ENCODE data around the gene CFB. TPM values are rescaled to one million over a fixed set of nuclear protein-coding genes. Genes with fewer than 3 reads are reported as not detected.

The CFB gene
- total and polyA plus RNA-seq, 2 of the 13 experiments (the other 11 are each of a cell fraction or from before 2014, with no cell fraction given) = 171 to 513 TPM

DNA sequence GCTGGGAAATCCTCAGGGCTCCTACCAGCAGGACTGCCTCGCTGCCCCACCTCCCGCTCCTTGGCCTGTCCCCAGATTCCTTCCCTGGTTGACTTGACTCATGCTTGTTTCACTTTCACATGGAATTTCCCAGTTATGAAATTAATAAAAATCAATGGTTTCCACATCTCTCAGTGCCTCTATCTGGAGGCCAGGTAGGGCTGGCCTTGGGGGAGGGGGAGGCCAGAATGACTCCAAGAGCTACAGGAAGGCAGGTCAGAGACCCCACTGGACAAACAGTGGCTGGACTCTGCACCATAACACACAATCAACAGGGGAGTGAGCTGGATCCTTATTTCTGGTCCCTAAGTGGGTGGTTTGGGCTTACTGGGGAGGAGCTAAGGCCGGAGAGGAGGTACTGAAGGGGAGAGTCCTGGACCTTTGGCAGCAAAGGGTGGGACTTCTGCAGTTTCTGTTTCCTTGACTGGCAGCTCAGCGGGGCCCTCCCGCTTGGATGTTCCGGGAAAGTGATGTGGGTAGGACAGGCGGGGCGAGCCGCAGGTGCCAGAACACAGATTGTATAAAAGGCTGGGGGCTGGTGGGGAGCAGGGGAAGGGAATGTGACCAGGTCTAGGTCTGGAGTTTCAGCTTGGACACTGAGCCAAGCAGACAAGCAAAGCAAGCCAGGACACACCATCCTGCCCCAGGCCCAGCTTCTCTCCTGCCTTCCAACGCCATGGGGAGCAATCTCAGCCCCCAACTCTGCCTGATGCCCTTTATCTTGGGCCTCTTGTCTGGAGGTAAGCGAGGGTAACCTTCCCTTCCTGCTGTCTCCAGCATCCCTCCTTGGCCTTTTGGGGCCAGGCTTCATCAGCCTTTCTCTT lies at the start of gene CFB (continued):
- peak; percentile 62; the same call in 1 of the 2 replicates for TF ChIP-seq GMEB1 (CRISPR knock-in tag; IDR thresholded peaks at IDR 0.05; ENCODE audit: borderline replicate concordance)
- peak; percentile 70; the same call in 1 of the 2 replicates for TF ChIP-seq ZBTB42 (CRISPR knock-in tag; IDR thresholded peaks at IDR 0.05)
- no peak for TF ChIP-seq MAFF (IDR thresholded peaks at IDR 0.05; ENCODE audit: low read depth, low read length)
- peak; percentile 91 for TF ChIP-seq REPIN1 (CRISPR knock-in tag; IDR thresholded peaks at IDR 0.05; ENCODE audit: borderline replicate concordance, low read depth)
- TF ChIP-seq ZNF782 (CRISPR knock-in tag; IDR thresholded peaks at IDR 0.05; ENCODE audit: borderline replicate concordance) = no peak
- no peak; the same call in 1 of the 2 replicates for TF ChIP-seq ZFP41 (CRISPR knock-in tag; IDR thresholded peaks at IDR 0.05; ENCODE audit: borderline replicate concordance)
- TF ChIP-seq ZFP37 (CRISPR knock-in tag; IDR thresholded peaks at IDR 0.05; ENCODE audit: borderline replicate concordance) = 0 out of 2 replicates have a peak, but pooled peaks have one; percentile 12
- TF ChIP-seq ADNP (CRISPR knock-in tag; IDR thresholded peaks at IDR 0.05) = no peak
- TF ChIP-seq, protein P1, sequence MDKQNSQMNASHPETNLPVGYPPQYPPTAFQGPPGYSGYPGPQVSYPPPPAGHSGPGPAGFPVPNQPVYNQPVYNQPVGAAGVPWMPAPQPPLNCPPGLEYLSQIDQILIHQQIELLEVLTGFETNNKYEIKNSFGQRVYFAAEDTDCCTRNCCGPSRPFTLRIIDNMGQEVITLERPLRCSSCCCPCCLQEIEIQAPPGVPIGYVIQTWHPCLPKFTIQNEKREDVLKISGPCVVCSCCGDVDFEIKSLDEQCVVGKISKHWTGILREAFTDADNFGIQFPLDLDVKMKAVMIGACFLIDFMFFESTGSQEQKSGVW (CRISPR knock-in tag; IDR thresholded peaks at IDR 0.05; ENCODE audit: borderline replicate concordance) = no peak; the same call in 1 of the 2 replicates
- TF ChIP-seq ZFP90 (CRISPR knock-in tag; IDR thresholded peaks at IDR 0.05; ENCODE audit: borderline replicate concordance) = peak; percentile 91
- no peak for TF ChIP-seq ZNF282 (IDR thresholded peaks at IDR 0.05; ENCODE audit: partially characterized antibody)
- no peak for TF ChIP-seq IRX3 (CRISPR knock-in tag; IDR thresholded peaks at IDR 0.05; ENCODE audit: borderline replicate concordance, low read depth)
- peak; percentile 94 for TF ChIP-seq SP4 (CRISPR knock-in tag; IDR thresholded peaks at IDR 0.05)
- no peak; the same call in 1 of the 2 replicates for TF ChIP-seq ZNF790 (CRISPR knock-in tag; IDR thresholded peaks at IDR 0.05; ENCODE audit: borderline replicate concordance)
- no peak for TF ChIP-seq GABPA (IDR thresholded peaks at IDR 0.05; ENCODE audit: low read depth, low read length)
- peak; percentile 76 for TF ChIP-seq GABPA (CRISPR knock-in tag; IDR thresholded peaks at IDR 0.05; ENCODE audit: low read depth)
- peak; percentile 47 for TF ChIP-seq GATAD1 (CRISPR knock-in tag; IDR thresholded peaks at IDR 0.05)
- TF ChIP-seq ZNF761 (CRISPR knock-in tag; conservative IDR thresholded peaks at IDR 0.05) = no peak; the same call in 1 of the 2 replicates
- no peak for TF ChIP-seq TAF15 (IDR thresholded peaks at IDR 0.05; ENCODE audit: low read depth, low read length, poor library complexity, severe bottlenecking)
- TF ChIP-seq EZH2 (conservative IDR thresholded peaks at IDR 0.05; ENCODE audit: low read depth, low read length) = no peak
- no peak for TF ChIP-seq ZNF75D (CRISPR knock-in tag; IDR thresholded peaks at IDR 0.05; ENCODE audit: borderline replicate concordance)
- peak; percentile 55 for TF ChIP-seq TOE1 (CRISPR knock-in tag; IDR thresholded peaks at IDR 0.05)
- peak; percentile 88; the same call in 1 of the 2 replicates for TF ChIP-seq IRF9 (CRISPR knock-in tag; IDR thresholded peaks at IDR 0.05; ENCODE audit: borderline replicate concordance)
- TF ChIP-seq, protein P2, sequence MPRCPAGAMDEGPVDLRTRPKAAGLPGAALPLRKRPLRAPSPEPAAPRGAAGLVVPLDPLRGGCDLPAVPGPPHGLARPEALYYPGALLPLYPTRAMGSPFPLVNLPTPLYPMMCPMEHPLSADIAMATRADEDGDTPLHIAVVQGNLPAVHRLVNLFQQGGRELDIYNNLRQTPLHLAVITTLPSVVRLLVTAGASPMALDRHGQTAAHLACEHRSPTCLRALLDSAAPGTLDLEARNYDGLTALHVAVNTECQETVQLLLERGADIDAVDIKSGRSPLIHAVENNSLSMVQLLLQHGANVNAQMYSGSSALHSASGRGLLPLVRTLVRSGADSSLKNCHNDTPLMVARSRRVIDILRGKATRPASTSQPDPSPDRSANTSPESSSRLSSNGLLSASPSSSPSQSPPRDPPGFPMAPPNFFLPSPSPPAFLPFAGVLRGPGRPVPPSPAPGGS (CRISPR knock-in tag; IDR thresholded peaks at IDR 0.05) = peak; percentile 78; the same call in 1 of the 2 replicates
- no peak for TF ChIP-seq ZNF737 (CRISPR knock-in tag; IDR thresholded peaks at IDR 0.05; ENCODE audit: borderline replicate concordance)
